HG03457 (cell line): ENCODE results near the gene PPCDC.

Experiments used
- ATAC-seq: cut with Tn5 transposase; IDR thresholded peaks from one replicate; pipeline ENCODE4 v1.9.1; 2021; ENCODE audit warnings: moderate number of reproducible peaks; ENCODE audit not compliant: unreplicated experiment

Gene PPCDC, protein sequence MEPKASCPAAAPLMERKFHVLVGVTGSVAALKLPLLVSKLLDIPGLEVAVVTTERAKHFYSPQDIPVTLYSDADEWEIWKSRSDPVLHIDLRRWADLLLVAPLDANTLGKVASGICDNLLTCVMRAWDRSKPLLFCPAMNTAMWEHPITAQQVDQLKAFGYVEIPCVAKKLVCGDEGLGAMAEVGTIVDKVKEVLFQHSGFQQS

DNA sequence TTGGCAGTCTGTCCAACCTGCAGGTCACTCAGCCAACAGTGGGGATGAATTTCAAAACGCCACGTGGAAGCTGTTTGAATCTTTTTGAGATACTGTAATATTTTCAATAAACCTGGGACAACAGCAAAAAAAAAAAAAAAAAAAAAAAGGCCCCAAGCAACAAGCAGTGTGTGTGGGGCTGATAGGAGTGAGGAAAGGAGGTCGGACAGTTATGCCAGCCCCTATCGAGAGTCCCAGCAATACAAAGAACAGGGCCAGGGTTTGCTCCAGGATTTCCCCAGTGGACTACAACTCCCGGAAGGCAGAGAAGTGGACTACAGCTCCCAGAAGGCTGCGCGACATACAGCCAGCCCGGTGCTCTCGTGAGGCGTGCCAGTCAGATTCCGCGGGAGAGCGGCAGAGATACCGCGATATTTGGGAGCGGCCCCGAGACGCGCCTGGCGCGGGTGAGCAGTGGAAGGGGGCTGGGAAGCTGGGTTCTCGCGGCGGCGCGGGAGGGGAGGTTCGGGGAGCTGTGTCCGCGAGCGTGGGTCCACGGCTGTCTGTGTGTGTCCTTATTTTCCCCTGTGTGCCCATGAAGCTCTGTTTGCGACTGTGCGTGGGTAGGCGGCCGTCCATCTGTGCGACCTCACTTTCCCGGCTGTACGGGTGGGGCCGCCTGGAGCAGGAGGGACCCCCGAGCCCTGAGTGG, at the start of gene PPCDC:
Gene PPCDC, plus strand, starts transcription at position 410 of the 691 bp plus-strand sequence. CDS start 4,729 bp downstream, outside the sequence.
- ATAC-seq = peak; percentile 74

DNA sequence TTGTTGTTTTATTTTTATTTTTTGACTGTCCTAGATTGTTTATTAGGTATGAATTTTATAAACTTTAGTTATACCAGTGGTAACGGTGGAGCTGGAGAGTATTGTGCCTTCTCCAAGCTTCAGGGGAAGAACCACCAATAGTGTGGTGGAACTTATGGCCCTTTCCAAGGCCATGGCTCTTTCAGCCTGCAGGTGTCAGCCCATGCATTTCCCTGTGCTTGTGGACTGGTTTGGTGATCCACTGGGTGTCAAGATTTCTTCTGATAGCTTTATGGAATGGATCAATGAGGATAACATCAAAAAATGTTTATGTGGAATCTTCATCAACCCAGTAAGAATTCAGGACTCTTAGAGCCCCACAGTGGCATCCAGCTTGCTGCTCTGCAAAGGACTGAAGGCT, 47.2 kb upstream of the PPCDC start:
- no peak for ATAC-seq

DNA sequence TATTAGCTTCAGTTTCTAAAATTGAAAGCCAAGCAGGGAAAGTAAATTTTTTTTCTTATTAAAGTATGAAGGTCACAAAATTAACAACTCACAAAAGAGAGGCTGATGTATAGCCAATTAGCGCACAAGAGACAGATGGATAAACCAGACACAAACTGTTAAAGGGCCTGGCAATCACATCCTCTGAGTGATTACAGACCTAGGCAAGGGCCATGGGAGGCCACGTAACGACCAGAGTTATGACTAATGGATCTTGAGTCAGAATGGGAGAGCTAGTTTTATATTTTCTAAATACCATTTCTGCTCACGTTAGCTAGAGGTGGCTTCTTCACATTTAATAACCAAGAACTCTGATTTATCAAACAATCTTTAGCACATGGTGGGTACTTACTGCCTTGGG, 45.8 kb upstream of the PPCDC start:
- ATAC-seq = no peak

DNA sequence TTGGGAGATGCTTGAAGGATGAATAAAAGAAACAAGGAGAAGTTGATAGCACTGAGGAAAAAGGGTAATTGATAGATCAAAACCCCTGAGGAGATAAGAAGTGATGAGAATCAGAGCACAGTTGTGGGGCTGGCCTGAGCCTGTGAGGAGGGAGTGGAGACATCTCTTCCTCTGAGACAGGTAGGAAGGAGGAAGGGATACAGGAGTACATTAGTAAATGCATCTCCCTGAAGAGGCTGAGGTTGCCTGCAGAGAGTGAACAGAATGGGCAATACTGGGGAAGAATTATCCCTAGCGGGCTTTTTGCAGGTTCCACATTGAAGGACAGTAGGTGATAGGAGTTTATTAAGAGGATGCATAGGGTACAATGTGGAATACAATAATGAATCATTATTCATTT, 45.3 kb upstream of the PPCDC start:
- no peak for ATAC-seq

DNA sequence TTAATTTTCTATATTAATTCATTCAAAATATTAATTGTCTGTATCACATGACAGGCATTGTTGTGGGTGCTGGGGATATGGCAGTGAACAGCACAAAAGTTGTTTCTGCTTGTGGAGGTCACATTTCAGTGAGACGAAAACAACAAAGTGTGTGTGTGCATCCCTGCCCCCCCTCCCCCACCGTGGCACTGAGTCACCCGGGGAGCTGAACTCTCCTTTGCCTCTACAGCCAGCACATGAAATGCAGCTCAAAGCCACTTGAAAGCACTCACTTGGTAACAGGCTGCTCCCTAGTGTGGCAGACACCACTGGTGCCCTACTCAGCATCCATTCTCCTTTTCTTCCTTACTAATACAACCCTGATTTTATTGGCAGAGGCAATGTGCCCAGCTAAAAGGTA, 44.9 kb upstream of the PPCDC start:
- no peak for ATAC-seq

DNA sequence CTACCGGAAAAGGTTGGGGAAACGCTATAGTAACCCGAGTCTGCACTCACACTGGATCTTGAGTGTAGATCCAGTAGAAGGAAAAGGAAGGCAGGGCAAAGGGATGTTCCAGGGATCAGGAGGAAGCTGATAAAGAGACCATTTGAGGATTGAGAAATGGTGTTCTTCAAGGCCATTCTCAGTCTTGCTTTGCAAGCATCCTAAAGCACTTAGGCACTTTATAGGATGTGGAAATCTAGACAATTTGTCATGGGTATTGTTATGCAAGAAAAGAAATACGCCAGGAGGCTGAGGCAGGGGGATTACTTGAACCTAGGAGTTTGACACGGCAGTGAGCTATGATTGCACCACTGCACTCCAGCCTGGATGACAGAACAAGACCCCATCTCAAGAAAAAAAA, 41.2 kb upstream of the PPCDC start:
- ATAC-seq = no peak

DNA sequence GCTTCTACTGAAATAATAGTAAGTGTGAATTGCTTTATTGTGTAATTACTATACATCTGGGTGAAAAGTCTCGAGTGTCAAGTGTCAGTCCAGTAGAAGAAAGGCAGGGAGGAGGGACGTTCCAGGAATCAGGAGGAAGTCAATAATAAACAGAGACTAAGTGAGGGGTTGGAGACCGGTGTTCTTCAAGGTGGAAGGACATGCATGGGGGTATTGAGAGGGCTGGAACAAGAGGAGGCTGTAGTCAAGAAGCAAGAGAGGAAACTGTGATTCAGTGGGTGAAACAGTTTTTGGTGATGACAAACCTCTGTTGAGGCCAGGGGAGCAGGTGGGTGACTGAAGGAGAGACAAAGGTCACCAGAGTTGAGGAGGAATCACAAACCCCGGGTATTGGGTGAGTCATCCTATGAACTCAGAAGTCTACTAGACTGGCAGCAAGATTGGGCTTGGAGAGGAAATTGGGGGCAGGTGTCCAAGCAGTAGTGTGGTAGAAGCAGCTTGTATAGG, 39.6 kb upstream of the PPCDC start:
- ATAC-seq = no peak

DNA sequence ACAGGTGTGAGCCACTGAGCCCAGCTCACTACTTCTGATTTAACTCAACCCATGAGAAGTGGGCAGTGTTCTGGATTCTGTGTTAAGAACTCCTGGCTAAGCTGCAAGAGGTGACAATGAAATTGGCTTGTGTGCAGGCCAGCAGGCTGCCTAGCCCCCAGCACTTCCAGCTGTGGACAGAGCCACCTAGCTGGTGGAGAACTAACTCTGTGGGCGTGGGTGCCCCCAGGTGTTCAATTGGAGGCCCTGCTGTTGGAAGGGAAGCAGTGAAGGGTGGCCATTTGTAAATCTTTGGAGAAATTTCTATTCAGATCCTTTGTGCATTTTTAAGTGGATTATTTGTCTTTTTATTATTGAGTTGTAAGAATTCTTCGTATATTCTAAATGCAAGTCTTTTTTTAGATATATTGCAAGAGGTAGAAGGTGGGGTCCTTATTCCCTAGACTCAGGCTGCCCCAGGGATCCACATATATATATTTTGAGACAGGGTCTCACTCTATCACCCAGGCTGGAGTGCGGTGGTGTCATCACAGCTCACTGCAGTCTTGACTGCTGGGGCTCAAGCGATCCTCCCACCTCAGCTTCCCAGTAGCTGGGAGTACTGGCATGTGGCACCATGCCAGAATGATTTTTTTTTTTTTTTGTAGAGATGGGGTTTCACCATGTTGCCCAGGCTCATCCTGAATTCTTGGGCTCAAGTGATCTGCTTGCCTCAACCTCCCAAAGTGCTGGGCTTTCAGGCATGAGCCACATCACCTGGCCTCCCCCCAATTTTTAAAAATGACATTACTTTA, 35.2 kb upstream of the PPCDC start:
- no peak for ATAC-seq

DNA sequence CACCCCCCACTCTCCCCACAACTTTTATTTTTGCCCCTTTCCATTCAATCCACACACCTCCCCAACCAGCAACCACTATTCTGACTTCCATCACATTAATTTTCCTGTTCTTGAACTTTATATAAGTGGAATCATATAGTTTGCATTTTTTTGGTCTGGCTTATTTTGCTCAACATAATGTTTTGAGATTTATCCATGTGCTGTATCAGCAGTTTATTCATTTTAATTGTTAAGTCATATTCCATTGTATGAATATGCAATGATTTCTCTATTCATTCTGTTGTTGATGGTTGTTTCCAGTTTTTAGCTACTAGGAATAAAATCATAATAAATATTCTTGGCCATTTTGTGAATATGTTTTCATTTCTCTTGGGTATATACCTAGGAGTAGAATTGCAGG, 33.9 kb upstream of the PPCDC start:
- no peak for ATAC-seq

DNA sequence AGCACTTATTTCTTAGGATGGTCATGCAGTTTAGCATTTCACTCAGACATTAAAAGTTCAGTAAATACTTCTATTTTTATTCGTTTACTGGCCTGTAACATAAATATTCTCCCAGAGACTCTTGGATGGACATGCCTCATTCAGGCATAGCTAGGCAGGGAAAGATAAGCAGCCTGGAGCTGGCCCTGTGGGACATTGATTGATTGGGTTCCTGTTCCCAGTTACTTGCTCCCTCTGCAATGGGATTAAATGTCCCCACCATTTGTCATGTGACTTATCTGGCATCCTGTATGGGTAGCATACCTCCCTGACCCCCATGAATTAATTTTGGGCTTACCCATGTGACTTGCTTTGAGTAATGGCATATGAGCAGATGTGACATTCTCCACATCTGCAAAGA, 30.8 kb upstream of the PPCDC start:
- no peak for ATAC-seq

DNA sequence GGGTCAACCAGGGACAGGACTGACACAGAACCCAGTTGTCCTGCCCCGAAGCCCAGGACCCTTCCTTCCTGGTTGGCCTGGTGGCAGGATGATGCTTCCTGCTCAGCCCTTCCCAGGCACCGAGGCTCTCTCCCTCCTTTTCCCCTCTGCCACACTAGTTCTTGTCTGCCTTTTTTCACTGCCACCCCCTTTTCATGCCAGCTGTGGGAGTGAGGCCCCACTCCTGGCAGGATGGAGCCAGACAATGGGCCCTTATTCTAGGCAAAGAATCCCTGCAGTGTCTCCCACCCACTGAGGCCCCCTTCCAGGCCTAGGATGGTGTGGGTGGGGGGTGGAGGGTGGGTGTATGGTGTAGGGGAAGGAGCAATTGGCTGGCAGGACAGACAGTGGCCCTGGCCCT, 29.2 kb upstream of the PPCDC start:
- ATAC-seq = no peak

DNA sequence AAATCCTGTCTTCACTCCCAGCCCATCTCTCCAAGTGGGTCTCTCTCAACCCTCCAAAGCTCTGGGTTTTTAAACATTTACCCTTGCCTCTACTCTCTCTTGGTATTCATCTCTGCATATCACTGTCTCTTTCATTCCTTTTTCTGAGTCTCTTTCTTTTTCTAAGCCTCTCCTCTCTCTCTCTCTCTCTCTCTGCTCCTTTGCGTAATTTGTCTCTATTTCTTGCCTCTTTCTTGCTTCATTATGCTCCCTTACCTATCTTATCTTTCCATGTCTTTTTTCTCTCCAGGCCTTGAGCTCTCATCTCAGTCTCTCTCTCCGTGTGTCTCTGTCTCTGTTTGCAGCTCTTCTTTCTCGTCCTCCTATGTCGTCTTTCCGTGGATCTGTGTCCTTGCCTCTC, 28.7 kb upstream of the PPCDC start:
- no peak for ATAC-seq

DNA sequence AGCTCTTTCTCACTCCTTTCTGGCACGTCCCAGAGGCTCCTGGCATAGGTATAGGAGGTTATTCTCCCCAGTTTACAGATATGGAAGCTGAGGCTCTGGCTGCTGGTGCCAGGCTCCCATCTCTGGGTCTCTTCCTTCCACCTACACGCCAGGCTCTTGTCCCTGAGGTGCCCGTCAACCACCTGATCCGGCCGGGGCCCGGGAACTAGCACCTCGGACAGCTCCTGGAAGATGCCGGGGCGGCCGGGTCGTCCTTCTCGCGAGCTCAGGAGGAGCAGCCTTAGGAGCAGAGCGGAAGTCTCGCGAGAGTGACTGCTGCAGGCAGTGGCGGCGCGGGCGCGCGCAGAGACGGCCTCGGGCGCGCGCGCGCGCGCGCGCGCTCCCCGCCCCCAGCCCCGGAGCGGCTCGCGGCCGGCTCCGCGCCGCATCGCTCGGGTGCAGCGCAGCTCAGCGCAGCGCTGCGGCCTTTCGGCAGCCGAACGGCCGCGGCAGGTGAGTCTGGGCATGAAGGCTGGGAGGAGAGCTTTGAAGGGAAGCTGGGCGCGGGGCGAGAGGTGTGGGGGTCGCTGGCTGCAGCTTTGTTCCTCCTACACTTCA, 28.1 kb upstream of the PPCDC start, which contains the start of gene SCAMP5:
Gene SCAMP5, plus strand, starts transcription at position 382 of the 597 bp plus-strand sequence. CDS start 16,277 bp downstream, outside the sequence.
- no peak for ATAC-seq

DNA sequence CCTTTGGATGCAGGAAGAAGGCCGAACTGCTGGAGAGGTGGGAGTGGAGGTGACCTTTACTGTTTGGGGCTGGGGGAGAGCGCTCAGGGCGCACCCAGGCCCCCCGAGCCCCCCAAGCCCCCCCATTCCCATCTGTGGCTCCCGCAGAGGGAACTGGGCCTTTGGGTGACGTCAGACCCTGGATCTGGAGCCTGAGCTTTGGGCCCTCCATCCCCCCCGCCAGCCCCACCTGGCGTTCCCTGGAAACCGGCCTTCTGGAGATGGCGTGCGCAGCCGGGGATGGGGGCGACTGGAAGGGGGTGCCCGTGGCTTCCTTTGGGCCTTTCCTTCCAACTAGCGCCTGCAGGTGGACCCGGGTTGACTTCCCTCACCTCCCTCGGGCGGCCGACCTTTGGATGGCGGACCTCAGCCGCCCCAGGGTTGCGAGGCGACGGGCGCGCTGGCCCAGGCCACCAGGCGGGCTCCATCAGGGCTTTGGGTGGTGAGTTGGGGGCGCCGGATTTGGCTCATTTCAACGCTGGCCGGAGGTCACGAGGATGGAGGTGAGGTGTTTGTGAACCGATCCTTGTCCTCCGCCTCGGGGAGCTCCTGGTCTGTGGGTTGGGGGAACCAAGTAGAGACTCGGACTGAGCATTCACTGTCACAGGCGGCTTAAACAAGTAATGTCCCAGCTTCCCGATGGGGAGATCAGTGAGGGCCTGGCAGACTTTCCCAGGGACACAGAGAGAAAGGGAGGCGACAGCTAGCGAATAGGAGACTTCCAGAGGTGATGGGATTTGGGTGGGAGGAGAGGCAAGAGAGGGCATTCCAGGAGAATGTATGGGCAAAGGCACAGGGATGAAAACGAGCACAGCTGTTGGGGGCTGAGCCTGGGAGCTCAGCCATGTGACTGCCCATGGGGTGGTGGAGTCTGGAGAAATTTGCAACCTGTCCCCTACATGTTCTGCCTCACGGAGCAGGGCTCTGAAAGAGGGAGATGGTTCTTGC, 27.3 kb upstream of the PPCDC start:
- ATAC-seq = no peak

DNA sequence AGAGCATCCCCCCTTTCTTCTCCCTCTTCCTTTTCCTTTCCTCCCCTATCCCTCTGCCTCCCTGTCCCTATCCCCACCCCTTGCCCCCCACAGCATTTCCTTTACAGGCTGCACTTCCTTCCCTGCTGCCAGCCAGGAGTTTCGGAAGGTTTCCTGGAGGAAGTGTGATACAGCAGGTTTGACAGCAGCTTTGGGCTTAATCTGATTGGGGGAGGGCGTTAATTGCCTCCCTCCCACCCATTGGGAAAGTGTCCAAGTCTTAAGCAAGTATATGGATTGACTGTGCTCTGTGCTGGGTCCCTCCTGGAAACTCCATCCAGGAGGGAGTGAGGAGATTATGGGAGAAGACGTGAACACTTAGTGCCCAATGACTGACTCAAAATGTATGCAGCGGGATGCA, 26.2 kb upstream of the PPCDC start:
- ATAC-seq = no peak

DNA sequence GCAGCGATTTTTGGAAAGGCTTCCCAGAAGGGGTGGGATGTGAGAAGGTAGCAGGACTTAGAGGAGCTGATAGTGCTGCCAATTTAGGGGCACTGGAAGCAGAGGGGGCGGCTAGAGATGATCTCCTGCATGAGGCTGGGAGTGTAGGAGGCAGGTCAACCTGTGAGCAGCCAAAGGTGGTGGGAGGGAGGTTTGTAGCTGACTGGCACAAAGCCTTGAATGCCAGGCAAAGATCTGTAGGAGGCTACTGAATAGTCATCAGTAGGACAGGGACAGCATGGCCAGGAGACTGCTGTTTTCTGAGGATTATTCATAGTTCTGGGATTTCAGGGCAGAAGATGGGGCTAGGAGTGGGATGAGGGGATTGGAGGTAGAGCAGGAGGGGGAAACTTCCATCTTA, 25.8 kb upstream of the PPCDC start:
- ATAC-seq = no peak

DNA sequence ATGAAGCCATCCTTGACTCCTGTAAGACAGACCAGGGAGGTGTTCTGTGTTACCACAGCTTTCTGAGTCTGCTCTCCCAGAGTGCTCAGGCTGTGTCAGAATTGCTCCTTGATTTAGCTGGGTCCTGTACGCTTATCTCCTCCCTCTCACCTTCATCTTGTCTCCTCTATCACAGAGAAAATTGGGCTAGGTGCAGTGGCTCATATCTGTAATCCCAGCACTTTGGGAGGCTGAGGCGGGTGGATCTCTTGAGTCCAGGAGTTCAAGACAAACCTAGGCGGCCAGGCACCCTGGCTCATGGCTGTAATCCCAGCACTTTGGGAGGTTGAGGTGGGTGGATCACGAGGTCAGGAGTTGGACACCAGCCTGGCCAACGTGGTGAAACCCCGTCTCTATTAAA, 22.1 kb upstream of the PPCDC start:
- no peak for ATAC-seq

DNA sequence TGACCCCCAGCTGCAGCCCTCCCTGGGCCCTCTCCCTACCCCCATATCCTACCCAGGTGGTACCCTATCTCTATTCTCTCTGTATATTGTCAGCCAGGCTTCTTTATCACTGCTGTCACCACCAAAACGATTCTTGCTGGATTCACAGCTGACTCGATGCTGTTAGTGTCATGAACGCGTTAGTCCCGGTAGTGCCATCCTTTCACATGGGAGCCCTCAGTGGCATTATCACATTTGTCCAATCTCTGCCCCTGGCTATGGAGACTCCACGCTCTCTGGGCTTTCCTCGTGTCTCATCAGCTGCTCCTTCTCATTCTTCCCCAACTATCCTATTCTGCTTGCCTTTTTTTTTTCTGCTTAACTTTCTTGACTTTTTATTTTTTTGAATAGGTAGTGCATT, 21.0 kb upstream of the PPCDC start:
- ATAC-seq = no peak

DNA sequence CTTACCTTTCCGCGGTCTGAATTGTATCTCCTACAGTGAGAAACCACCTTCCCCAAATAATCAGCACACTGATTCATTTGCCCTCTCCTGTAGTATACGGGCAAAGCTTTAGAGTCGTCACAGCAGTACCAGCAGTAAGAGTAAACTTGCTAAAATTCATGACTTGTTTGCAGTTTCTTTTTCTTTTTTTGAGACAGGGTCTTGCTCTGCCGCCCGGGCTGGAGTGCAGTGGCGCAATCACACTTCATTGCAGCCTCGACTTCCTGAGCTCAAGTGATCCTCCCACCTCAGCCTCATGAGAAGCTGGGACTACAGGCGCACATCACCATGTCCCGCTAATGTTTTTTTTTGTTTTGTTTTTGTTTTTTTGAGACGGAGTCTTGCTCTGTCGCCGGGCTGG, 16.2 kb upstream of the PPCDC start:
- ATAC-seq = no peak

DNA sequence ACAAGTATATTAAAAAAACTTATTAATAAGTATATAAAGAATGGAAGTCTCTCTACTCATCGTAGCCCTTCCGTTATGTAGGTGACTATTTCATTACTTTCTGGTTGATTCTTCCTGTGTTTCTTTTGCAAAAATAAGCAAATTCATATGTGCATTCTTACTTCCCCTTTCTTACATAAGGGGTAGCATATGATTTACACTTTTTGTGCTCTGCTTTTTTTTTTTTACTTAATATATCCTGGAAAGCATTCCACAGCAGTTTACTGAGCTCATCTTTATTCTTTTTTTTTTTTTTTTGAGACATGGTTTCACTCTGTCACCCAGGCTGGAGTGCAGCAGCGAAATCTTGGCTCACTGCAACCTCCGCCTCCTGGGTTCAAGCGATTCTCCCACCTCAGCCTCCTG, 15.2 kb upstream of the PPCDC start:
- ATAC-seq = no peak
